B cell (primary cell): ENCODE data around the gene LITAF. TPM values are rescaled to one million over a fixed set of nuclear protein-coding genes. Genes with fewer than 3 reads are reported as not detected.

ENCODE experiments used
- ATAC-seq: fragments of 200-7000 bp; cut with Tn5 transposase; one replicate; pipeline ENCODE4 v1.10.0; 2021; ENCODE audit warnings: low read depth, mild to moderate bottlenecking, moderate number of reproducible peaks, moderate library complexity
- CTCF ChIA-PET: fragments of 350-600 bp; sonication (Branson Sonifier 250); formaldehyde crosslinking; loops from one replicate; lab custom pipeline; 2021; ENCODE audit warnings: antibody characterized with exemption, inconsistent platforms; lab: Charles Lee
- POLR2A ChIA-PET: fragments of 350-600 bp; sonication (Branson Sonifier 250); formaldehyde crosslinking; loops from one replicate; lab custom pipeline; 2021; ENCODE audit warnings: antibody characterized with exemption; lab: Charles Lee
- DNase-seq: peaks from one replicate; pipeline ENCODE4 v3.0.0; 2013
- H2AFZ ChIP-seq: 2 replicates; pipeline ENCODE4 v1.6.1; 2012; ENCODE audit warnings: mild to moderate bottlenecking, low read depth, low read length; ENCODE audit not compliant: insufficient read depth, poor library complexity, severe bottlenecking
- H3K27ac ChIP-seq, 2 donors: 1 replicate in 1 of 2; 2 replicates in 1 of 2; pipeline ENCODE4 v1.5.1; 2012 to 2013; ENCODE audit warnings: low read length in 2 of 2, mild to moderate bottlenecking in 2 of 2, moderate library complexity in 1 of 2
- H3K27me3 ChIP-seq, 4 experiments: fragments of 200-600 bp in 1 of 4; sonication (generic) in 1 of 4; replicated peaks in 1 of 4; 1 replicate in 2 of 4; 2 replicates in 2 of 4; pipeline versions ENCODE4 v1.6.1 to v1.7.0; 2013 to 2016; ENCODE audit warnings: low read length in 3 of 4, mild to moderate bottlenecking in 2 of 4, mixed read lengths in 1 of 4, moderate library complexity in 1 of 4; ENCODE audit not compliant: insufficient read depth in 4 of 4, control insufficient read depth in 3 of 4; ENCODE audit errors: control extremely low read depth in 1 of 4
- H3K36me3 ChIP-seq, 2 experiments: replicated peaks in 1 of 2; 1 replicate in 1 of 2; 2 replicates in 1 of 2; pipeline versions ENCODE4 v1.6.1 to v1.7.1; 2013; ENCODE audit warnings: low read length in 1 of 2; ENCODE audit not compliant: insufficient read depth in 2 of 2, control insufficient read depth in 1 of 2; ENCODE audit errors: control extremely low read depth in 1 of 2, extremely low read depth in 1 of 2
- H3K4me1 ChIP-seq, 2 donors: fragments of 200-600 bp in 1 of 2; sonication (generic) in 1 of 2; 1 replicate in 1 of 2; 2 replicates in 1 of 2; pipeline versions ENCODE4 v1.5.1 to v1.6.1; 2013 to 2017; ENCODE audit warnings: low read length in 2 of 2; ENCODE audit not compliant: control insufficient read depth in 2 of 2, insufficient read depth in 2 of 2
- H3K4me2 ChIP-seq: replicated peaks from 2 replicates; pipeline ENCODE3; 2012; ENCODE audit warnings: mild to moderate bottlenecking, low read depth, low read length; ENCODE audit not compliant: poor library complexity, severe bottlenecking
- H3K4me3 ChIP-seq, 5 experiments: fragments of 200-600 bp in 1 of 5; sonication (generic) in 1 of 5; 1 replicate in 3 of 5; 2 replicates in 2 of 5; pipeline versions ENCODE4 v1.5.1 to v1.7.0; 2011 to 2016; ENCODE audit warnings: low read length in 4 of 5, mild to moderate bottlenecking in 4 of 5, low read depth in 2 of 5, control low read depth in 1 of 5, moderate library complexity in 1 of 5; ENCODE audit not compliant: insufficient read depth in 1 of 5; ENCODE audit errors: control extremely low read depth in 1 of 5, extremely low read depth in 1 of 5
- H3K79me2 ChIP-seq: fragments of 200-600 bp; sonication (generic); one replicate; pipeline ENCODE4 v1.6.0; 2016; ENCODE audit warnings: low read length; ENCODE audit not compliant: control insufficient read depth, insufficient read depth
- H3K9ac ChIP-seq: fragments of 200-600 bp; sonication (generic); 2 replicates; pipeline ENCODE4 v1.6.1; 2017; ENCODE audit warnings: mild to moderate bottlenecking, low read length, moderate library complexity
- H3K9me3 ChIP-seq, 3 donors: one replicate each; pipeline versions ENCODE4 v1.6.1 to v1.7.1; 2013; ENCODE audit warnings: low read length in 2 of 3; ENCODE audit not compliant: control insufficient read depth in 2 of 3, insufficient read depth in 1 of 3; ENCODE audit errors: control extremely low read depth in 1 of 3
- H4K20me1 ChIP-seq: 2 replicates; pipeline ENCODE4 v1.6.0; 2012; ENCODE audit warnings: mild to moderate bottlenecking, low read length; ENCODE audit not compliant: insufficient read depth, control insufficient read depth, poor library complexity, severe bottlenecking
- H3K27ac Mint-ChIP-seq: one replicate; pipeline ENCODE4 v1.8.0; 2021; ENCODE audit warnings: mixed read lengths
- H3K27me3 Mint-ChIP-seq: one replicate; pipeline ENCODE4 v1.8.0; 2021; ENCODE audit warnings: mixed read lengths
- H3K4me1 Mint-ChIP-seq: one replicate; pipeline ENCODE4 v1.8.0; 2021; ENCODE audit warnings: mixed read lengths
- H3K4me3 Mint-ChIP-seq: one replicate; pipeline ENCODE4 v1.8.0; 2021; ENCODE audit warnings: mixed read lengths
- H3K9me3 Mint-ChIP-seq: one replicate; pipeline ENCODE4 v1.8.0; 2022; ENCODE audit warnings: mixed read lengths; ENCODE audit not compliant: insufficient read depth
- EZH2 ChIP-seq: IDR thresholded peaks from 2 replicates; pipeline ENCODE4 v1.6.1; 2012; ENCODE audit warnings: borderline replicate concordance, low read depth, mild to moderate bottlenecking, moderate library complexity, low read length; ENCODE audit not compliant: insufficient read depth, poor library complexity, severe bottlenecking
- WGBS: methylation state at CpG from one replicate; pipeline ENCODE4 v1.1.5; 2013; ENCODE audit warnings: missing lambda C conversion rate; ENCODE audit not compliant: insufficient coverage; 5-methylcytosine and 5-hydroxymethylcytosine counted together
- intact Hi-C: fragments of 100-400 bp; cut with micrococcal nuclease; formaldehyde crosslinking; loops from one replicate; pipeline ENCODE4 v1.10.0; 2022
- polyA plus RNA-seq: library from polyadenylated mRNA; depleted of rRNA; stranded (reverse); fragments of >200 nt; gene quantifications from 2 replicates; pipeline ENCODE4 v1.2.3, GENCODE V29; 2012
- total RNA-seq, 2 donors: library from RNA; stranded (reverse); fragments of 120-200 nt in 1 of 2; gene quantifications; 1 replicate in 1 of 2; 2 replicates in 1 of 2; pipeline versions ENCODE4 v1.2.3 to v1.2.4, GENCODE V29; 2013 to 2022
- TF ChIP-seq, protein P1 (sequence below): fragments of 200-600 bp; IDR thresholded peaks from one replicate; pipeline ENCODE4 v1.8.0; 2022; ENCODE audit warnings: antibody characterized with exemption, mild to moderate bottlenecking

LITAF gene
- total and polyA plus RNA-seq, 2 donors (not counting 1 experiment from before 2014, with no cell fraction given): 93.6 to 125 TPM

DNA sequence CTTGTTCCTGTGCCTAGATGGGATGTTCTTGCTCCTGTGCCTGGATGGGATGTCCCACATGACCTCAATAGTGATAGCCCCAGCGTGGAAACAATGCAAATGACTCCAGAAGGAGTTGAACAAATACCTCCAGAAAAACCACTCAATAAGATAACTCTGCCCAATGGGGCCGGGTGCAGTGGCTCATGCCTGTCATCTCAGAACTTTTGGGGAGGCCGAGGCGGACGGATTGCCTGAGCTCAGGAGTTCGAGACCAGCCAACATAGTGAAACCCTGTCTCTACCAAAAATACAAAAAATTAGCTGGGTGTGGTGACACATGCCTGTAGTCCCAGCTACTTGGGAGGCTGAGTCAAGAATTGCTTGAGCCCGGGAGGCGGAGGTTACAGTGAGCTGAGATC is 15.2 kb upstream of the LITAF start:
- no peak overlapping the region for H3K4me2 ChIP-seq
- H3K4me1 ChIP-seq: peaks cover 0 to 6% of the 10 kb centered on the region in 2 donors
- Mint-ChIP-seq H3K9me3 (no peaks in the 10 kb centered on the region), H3K27me3 (peaks cover 4% of the 10 kb centered on the region), H3K4me3 (no peak overlapping the region), H3K27ac (no peak overlapping the region), H3K4me1 (peaks cover 15% of the 10 kb centered on the region)
- no peak overlapping the region for H3K27ac ChIP-seq
- WGBS: 83% methylated on average over 1 of the region's 8 CpGs
- no peak overlapping the region for H3K4me3 ChIP-seq
- H3K79me2 ChIP-seq: no peaks in the 10 kb centered on the region
- ChIA-PET POLR2A (interaction anchor here (0.6 kb wide), 1 partner anchor 17 kb away, joined by 3 read pairs; no protein-coding TSS in a partner anchor), CTCF (no interaction called here)
- no peaks in the 10 kb centered on the region for H3K36me3 ChIP-seq
- no peak overlapping the region for H2AFZ ChIP-seq
- intact Hi-C loops: no loop called here
- DNase-seq (no peak), ATAC-seq (no peak)
- H3K9me3 ChIP-seq: peaks cover 0 to 2% (median 0%) of the 10 kb centered on the region in 3 donors
- no peak for TF ChIP-seq EZH2
- TF ChIP-seq, protein P1, sequence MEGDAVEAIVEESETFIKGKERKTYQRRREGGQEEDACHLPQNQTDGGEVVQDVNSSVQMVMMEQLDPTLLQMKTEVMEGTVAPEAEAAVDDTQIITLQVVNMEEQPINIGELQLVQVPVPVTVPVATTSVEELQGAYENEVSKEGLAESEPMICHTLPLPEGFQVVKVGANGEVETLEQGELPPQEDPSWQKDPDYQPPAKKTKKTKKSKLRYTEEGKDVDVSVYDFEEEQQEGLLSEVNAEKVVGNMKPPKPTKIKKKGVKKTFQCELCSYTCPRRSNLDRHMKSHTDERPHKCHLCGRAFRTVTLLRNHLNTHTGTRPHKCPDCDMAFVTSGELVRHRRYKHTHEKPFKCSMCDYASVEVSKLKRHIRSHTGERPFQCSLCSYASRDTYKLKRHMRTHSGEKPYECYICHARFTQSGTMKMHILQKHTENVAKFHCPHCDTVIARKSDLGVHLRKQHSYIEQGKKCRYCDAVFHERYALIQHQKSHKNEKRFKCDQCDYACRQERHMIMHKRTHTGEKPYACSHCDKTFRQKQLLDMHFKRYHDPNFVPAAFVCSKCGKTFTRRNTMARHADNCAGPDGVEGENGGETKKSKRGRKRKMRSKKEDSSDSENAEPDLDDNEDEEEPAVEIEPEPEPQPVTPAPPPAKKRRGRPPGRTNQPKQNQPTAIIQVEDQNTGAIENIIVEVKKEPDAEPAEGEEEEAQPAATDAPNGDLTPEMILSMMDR: no peak
- H3K9ac ChIP-seq: no peak overlapping the region
- H4K20me1 ChIP-seq: no peaks in the 10 kb centered on the region
- no peaks in the 10 kb centered on the region for H3K27me3 ChIP-seq

DNA sequence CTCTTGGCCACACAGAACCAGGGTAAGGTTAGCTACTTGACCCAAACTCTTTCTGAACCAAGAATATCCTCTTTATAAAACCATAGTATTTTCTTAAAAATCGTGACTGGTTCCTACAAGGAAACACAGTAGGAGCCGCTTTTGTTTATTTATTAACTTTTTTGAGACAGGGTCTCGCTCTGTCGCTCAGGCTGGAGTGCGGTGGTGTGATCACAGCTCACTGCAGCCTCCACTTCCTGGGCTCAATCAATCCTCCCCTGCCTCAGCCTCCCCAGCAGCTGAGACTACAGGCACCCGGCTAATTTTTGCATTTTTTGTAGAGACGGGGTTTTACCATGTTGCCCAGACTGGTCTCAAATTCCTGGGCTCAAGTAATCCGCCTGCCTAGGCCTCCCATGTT is 14.7 kb upstream of the LITAF start:
- Mint-ChIP-seq H3K27ac (no peak overlapping the region), H3K9me3 (no peaks in the 10 kb centered on the region), H3K4me1 (peaks cover 15% of the 10 kb centered on the region), H3K27me3 (peaks cover 4% of the 10 kb centered on the region), H3K4me3 (no peak overlapping the region)
- no peaks in the 10 kb centered on the region for H3K27me3 ChIP-seq
- no peaks in the 10 kb centered on the region for H4K20me1 ChIP-seq
- H3K4me1 ChIP-seq: peaks cover 0 to 6% of the 10 kb centered on the region in 2 donors
- H3K27ac ChIP-seq: no peak overlapping the region
- H3K9ac ChIP-seq: no peak overlapping the region
- H2AFZ ChIP-seq: no peak overlapping the region
- ATAC-seq (no peak), DNase-seq (no peak)
- H3K79me2 ChIP-seq: no peaks in the 10 kb centered on the region
- POLR2A ChIA-PET: no interaction called here
- CTCF ChIA-PET: no interaction called here
- peaks cover 0 to 2% (median 0%) of the 10 kb centered on the region in 3 donors for H3K9me3 ChIP-seq
- no peaks in the 10 kb centered on the region for H3K36me3 ChIP-seq
- intact Hi-C loops: no loop called here
- no peak overlapping the region for H3K4me2 ChIP-seq
- TF ChIP-seq EZH2: no peak
- TF ChIP-seq, protein P1: no peak
- no peak overlapping the region for H3K4me3 ChIP-seq
- 83% methylated on average over 5 of the region's 8 CpGs for WGBS
